Stimulated activated CD4-positive, alpha-beta T cell treated with anti-CD3 and anti-CD28 coated beads, TNF-alpha, amount 100 ng/mL, for 24 hours (primary cell): ENCODE measurements around the gene SORCS3.

ENCODE experiments used
- DNase-seq, 3 experiments: peaks; one replicate each; pipeline ENCODE4 v3.0.0-alpha.2; 2020; ENCODE audit warnings: low read depth in 3 of 3

SORCS3 gene

GRCh38 chr10:104844073-104844472 lies 203.0 kb downstream of the SORCS3 start:
- no peak for DNase-seq

- DNase-seq: no peak
These were observed 208.9 kb downstream of the SORCS3 start for GRCh38 chr10:104850023-104850422.

- no peak for DNase-seq
These were observed 227.0 kb downstream of the SORCS3 start for GRCh38 chr10:104867966-104868598.

GRCh38 chr10:104872691-104873090 lies 231.6 kb downstream of the SORCS3 start:
- DNase-seq: no peak

- no peak for DNase-seq
These were observed 232.1 kb downstream of the SORCS3 start for GRCh38 chr10:104873161-104873560.

GRCh38 chr10:104875561-104875960 lies 234.5 kb downstream of the SORCS3 start:
- DNase-seq: no peak

- no peak for DNase-seq
These were observed 239.7 kb downstream of the SORCS3 start for GRCh38 chr10:104880624-104881398.

GRCh38 chr10:104881740-104882139 lies 240.7 kb downstream of the SORCS3 start:
- DNase-seq: no peak

GRCh38 chr10:104892879-104893617 lies 252.0 kb downstream of the SORCS3 start:
- no peak for DNase-seq

- DNase-seq: no peak
These were observed 252.6 kb downstream of the SORCS3 start for GRCh38 chr10:104893701-104894100.

- no peak for DNase-seq
These were observed 253.6 kb downstream of the SORCS3 start for GRCh38 chr10:104894681-104895080.

GRCh38 chr10:104895541-104895940 lies 254.5 kb downstream of the SORCS3 start:
- DNase-seq: no peak

GRCh38 chr10:104895981-104896380 lies 254.9 kb downstream of the SORCS3 start:
- DNase-seq: no peak

- DNase-seq: no peak
These were observed 256.6 kb downstream of the SORCS3 start for GRCh38 chr10:104897696-104898095.

GRCh38 chr10:104899779-104900178 lies 258.7 kb downstream of the SORCS3 start:
- no peak for DNase-seq

GRCh38 chr10:104903433-104903832 lies 262.3 kb downstream of the SORCS3 start:
- DNase-seq: no peak

- no peak for DNase-seq
These were observed 263.7 kb downstream of the SORCS3 start for GRCh38 chr10:104904753-104905323.

- no peak for DNase-seq
These were observed 265.0 kb downstream of the SORCS3 start for GRCh38 chr10:104906112-104906511.

- DNase-seq: no peak
These were observed 266.4 kb downstream of the SORCS3 start for GRCh38 chr10:104907521-104907920.

- no peak for DNase-seq
These were observed 267.5 kb downstream of the SORCS3 start for GRCh38 chr10:104908581-104908980.

GRCh38 chr10:104910712-104911111 lies 269.6 kb downstream of the SORCS3 start:
- no peak for DNase-seq

GRCh38 chr10:104913390-104913789 lies 272.3 kb downstream of the SORCS3 start:
- no peak for DNase-seq
